Measurements from ENCODE around the gene ACBD6.

ACBD6 gene

DNA sequence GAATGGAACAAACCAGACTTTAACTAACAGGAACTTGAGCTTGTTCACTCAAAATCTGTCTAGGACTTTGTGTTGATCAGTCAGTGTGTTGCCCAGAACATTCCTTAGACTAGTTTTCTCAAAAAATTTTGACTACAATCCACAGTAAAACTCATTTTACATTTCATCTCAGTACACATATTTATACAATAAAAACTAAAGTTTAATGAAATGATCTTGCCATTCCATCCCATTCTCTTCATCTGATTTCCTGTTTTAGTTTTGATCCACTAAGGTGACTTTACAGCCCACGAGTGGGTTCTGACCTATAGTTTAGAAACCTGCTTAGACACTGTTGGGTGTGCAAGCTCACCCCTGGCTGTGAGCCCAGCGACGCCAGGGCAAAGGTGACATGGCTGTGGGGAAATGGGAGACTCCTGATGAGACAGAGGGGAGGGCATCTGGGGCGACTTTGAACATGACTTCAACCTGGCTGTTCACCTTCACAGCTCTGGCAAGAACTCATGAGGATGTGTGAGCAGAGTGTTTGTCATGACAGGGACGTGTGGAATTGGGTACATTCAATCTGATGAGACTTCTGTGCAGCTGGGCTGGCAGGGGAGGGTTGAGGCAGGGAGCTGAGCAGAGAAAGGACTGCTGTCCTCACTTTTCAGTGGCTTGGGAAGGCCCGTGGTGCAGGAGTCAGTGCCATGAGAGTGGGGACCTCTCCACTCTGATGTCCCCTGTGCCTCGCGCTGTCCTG lies 231.7 kb downstream of the ACBD6 start:
- no peaks in the 10 kb centered on the region for H3K9me3 ChIP-seq (ENCODE audit: insufficient read depth, low read depth, low read length)
- H3K9ac ChIP-seq (ENCODE audit: low read depth, low read length) = no peak overlapping the region
- no peak overlapping the region for H3K27ac ChIP-seq (ENCODE audit: low read length)
- H3K4me1 ChIP-seq (ENCODE audit: insufficient read depth, low read length) = peaks cover 33% of the 10 kb centered on the region
- no peaks in the 10 kb centered on the region for H3K27me3 ChIP-seq (ENCODE audit: insufficient read depth, low read length)
- no peak overlapping the region for H3K4me3 ChIP-seq (ENCODE audit: low read length)
- H3K36me3 ChIP-seq (ENCODE audit: insufficient read depth, low read depth, low read length) = peaks cover 20% of the 10 kb centered on the region

DNA sequence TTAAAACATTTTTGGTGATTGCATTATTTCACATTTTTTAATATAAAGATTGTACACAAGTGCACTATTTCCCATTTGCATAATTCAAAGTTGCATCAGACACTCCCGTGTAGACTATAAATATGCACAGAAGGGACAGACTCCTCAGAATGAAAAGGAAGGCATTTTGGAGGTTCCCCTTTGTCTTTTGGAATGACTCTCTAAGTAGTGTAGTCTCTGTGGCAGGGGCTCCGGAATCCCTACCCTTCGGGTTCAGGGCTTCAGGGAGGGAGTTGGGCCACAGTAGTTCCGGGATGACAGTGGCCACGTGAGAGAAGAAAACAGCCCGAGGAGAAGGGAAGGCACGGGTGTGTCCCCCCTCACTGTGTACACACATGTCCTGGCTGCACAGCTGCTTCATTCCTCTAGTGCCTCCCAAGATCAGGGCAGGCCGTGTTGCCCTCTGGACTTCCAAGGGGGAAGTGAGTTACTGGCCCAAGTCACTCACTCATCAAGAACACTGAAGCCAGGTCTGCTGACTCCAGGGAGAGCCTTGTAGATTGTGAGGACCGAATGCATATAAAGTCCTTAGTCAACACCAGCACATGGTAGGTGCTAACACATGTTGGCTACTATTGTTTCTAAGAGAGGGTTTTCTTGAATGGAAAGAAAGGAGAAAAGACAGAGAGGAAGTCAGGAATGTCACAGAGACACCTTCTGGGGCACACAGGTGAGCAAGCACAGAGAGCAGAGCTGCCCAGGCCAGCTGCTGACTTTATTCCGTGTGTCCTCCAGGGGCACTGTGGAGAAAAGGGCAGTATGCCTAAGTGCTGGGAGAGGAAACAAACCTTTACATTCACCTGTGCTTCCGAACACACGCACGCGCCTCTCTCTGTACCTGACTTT lies 232.5 kb downstream of the ACBD6 start:
- no peak overlapping the region for H3K4me3 ChIP-seq (ENCODE audit: low read length)
- H3K9me3 ChIP-seq (ENCODE audit: insufficient read depth, low read depth, low read length) = no peaks in the 10 kb centered on the region
- no peak overlapping the region for H3K27ac ChIP-seq (ENCODE audit: low read length)
- peaks cover 33% of the 10 kb centered on the region for H3K4me1 ChIP-seq (ENCODE audit: insufficient read depth, low read length)
- H3K27me3 ChIP-seq (ENCODE audit: insufficient read depth, low read length) = no peaks in the 10 kb centered on the region
- no peak overlapping the region for H3K9ac ChIP-seq (ENCODE audit: low read depth, low read length)
- peaks cover 12% of the 10 kb centered on the region; the same call in 1 of the 2 replicates for H3K36me3 ChIP-seq (ENCODE audit: insufficient read depth, low read depth, low read length)

DNA sequence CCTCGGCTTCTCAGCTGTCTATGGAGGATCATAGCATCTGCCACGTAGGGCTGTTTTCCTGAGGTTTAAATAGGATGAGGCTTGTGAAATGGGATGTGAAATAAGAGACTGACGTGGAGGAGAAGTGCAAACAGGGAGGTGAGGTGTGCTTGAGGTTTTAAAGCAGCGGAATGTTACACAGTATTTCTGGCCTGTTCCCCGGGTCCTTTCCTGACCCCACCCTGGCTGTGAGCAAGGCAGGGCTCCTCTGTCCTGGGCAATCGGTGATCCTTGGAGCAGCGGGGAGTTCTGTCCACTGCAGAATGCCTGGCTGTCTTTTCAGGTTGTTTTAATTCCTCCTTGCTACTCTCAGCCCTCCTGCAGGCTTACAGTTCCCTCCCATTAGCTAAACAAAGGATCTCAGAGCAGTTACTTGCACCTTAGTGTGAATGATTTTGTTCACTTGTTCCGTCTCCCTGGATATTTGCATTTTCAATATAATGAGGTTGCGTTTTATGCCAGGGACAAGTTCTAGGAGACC lies 233.8 kb downstream of the ACBD6 start:
- peaks cover under 1% of the 10 kb centered on the region; the same call in 1 of the 2 replicates for H3K36me3 ChIP-seq (ENCODE audit: insufficient read depth, low read depth, low read length)
- peak overlapping the region; percentile 13; the same call in 1 of the 2 replicates for H3K4me3 ChIP-seq (ENCODE audit: low read length)
- H3K9ac ChIP-seq (ENCODE audit: low read depth, low read length) = no peak overlapping the region
- no peaks in the 10 kb centered on the region for H3K27me3 ChIP-seq (ENCODE audit: insufficient read depth, low read length)
- H3K27ac ChIP-seq (ENCODE audit: low read length) = no peak overlapping the region
- H3K9me3 ChIP-seq (ENCODE audit: insufficient read depth, low read depth, low read length) = no peaks in the 10 kb centered on the region
- peaks cover 33% of the 10 kb centered on the region for H3K4me1 ChIP-seq (ENCODE audit: insufficient read depth, low read length)

DNA sequence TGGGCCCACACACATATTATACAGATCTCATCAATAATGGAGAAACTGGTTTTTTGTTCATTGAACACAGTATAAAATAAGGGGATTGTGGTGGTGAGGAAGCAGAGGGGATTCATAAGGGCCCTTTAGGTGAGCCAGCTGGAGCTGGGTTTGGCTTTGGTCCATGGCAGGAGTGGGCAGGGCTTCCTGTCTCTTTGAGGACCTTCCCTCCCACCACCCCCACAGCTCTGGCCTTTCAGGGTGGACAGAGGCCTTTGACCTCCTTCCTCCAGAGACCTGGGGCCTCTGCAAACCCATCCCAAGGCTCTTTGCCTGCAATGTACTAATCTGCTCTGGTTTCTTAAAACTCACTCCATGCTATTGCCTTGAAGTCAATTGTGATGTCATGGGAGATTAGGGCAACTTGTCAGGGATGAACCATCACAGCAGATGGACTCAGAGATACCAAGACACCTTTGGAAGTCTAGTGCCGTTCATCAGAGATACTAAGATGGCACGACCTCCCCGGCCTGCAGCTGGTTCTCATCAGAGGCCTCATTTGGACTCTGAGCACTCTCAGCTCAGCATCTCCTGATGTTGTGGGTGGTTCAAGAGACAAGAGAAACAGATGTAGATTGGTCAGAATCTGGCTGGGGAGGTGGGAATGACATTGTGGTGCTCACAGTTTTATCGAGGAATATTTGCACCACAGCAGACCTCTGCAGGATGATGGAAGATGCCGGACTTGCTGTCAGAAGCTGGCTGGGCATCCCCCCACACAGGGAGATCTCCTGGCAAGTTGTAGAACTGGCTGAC lies 234.4 kb downstream of the ACBD6 start:
- Histone ChIP-seq H3K9me3 (ENCODE audit: insufficient read depth, low read depth, low read length) (no peaks in the 10 kb centered on the region), H3K27ac (ENCODE audit: low read length) (no peak overlapping the region), H3K4me1 (ENCODE audit: insufficient read depth, low read length) (peaks cover 33% of the 10 kb centered on the region), H3K27me3 (ENCODE audit: insufficient read depth, low read length) (no peaks in the 10 kb centered on the region), H3K36me3 (ENCODE audit: insufficient read depth, low read depth, low read length) (no peaks in the 10 kb centered on the region), H3K4me3 (ENCODE audit: low read length) (peak overlapping the region; percentile 13; the same call in 1 of the 2 replicates), H3K9ac (ENCODE audit: low read depth, low read length) (no peak overlapping the region)

DNA sequence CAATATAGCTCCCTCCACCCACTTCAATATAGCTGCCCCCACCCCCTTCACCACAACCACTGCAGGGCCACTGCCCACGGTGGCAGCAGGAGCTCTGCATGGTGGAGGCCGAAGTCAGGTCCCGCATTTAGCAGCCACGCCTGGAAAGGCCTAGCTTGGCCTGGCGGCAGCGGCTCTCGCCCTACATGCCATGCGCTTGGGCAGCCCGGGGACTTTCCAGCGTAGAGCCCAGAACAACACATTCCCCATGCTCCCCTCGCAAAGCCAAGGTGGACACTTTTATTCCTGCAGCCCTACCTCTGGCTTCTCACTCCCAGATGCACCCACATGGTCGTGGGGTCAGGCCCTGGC lies 235.2 kb downstream of the ACBD6 start:
- no peaks in the 10 kb centered on the region for H3K36me3 ChIP-seq (ENCODE audit: insufficient read depth, low read depth, low read length)
- H3K27me3 ChIP-seq (ENCODE audit: insufficient read depth, low read length) = no peaks in the 10 kb centered on the region
- H3K27ac ChIP-seq (ENCODE audit: low read length) = no peak overlapping the region
- no peaks in the 10 kb centered on the region for H3K9me3 ChIP-seq (ENCODE audit: insufficient read depth, low read depth, low read length)
- H3K9ac ChIP-seq (ENCODE audit: low read depth, low read length) = no peak overlapping the region
- no peak overlapping the region for H3K4me3 ChIP-seq (ENCODE audit: low read length)
- H3K4me1 ChIP-seq (ENCODE audit: insufficient read depth, low read length) = peaks cover 33% of the 10 kb centered on the region

DNA sequence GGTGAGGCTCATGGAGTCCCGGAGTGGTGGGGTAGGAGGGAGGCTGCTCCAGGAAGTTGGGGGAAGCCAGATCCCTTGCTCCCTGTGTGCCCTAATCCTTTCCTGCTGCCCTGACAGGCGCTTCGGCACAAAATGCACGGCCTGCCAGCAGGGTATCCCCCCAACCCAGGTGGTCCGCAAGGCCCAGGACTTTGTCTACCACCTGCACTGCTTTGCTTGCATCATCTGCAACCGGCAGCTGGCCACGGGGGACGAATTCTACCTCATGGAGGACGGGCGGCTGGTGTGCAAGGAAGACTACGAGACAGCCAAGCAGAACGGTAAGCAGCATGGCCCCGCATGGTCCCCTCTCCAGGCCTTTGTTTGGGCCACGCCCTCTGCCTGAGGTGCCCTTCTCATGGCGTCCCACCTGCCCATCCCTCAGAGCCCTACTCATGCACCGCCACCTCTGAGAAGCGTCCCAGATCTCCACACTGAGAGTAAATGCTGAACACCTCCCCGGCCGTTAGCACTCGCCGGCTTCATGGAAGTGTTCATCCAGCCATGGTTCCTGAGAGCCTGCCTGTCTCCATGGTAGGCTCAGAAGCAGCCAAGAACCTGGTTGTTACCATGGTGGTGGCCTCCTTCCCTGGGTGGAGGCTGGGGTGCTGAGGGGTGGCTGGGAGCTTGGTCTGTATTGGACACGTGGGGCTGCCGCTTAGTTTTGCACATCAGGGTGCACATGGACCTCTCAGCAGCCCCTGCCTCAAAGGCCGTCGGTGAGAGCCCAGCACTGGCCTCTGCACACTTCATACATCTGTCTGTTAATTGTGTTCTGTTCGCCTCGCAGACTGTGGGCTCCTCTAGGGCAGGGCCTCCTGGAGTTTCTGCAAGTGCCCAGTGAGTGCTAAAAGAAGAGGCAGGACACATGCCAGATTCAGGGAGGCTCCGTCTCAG lies 235.8 kb downstream of the ACBD6 start:
- Histone ChIP-seq H3K27ac (ENCODE audit: low read length) (no peak overlapping the region), H3K36me3 (ENCODE audit: insufficient read depth, low read depth, low read length) (no peaks in the 10 kb centered on the region), H3K9me3 (ENCODE audit: insufficient read depth, low read depth, low read length) (no peaks in the 10 kb centered on the region), H3K27me3 (ENCODE audit: insufficient read depth, low read length) (peaks cover under 1% of the 10 kb centered on the region; the same call in 1 of the 2 replicates), H3K9ac (ENCODE audit: low read depth, low read length) (no peak overlapping the region), H3K4me3 (ENCODE audit: low read length) (no peak overlapping the region), H3K4me1 (ENCODE audit: insufficient read depth, low read length) (peaks cover 33% of the 10 kb centered on the region)

DNA sequence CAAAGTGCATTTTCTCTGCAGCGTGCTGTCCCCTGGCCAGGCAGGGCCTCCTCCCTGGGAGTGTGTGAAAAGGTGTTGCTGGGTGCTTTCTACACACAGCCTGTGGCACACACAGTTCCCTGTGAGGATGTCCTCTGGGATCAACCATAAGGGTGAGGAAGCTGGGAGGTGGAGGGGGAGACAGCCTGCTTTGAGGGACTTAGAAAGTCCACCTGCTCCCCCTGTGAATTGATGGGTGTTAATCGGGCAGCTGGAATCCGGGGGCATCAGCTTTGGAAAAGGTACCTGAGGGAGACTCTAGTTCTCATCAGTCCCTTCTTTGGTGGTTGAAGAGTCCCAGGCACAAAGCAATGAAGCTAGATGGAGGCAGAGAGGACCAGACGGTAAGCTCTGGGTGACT lies 236.5 kb downstream of the ACBD6 start:
- Histone ChIP-seq H3K4me3 (ENCODE audit: low read length) (no peak overlapping the region), H3K27ac (ENCODE audit: low read length) (no peak overlapping the region), H3K27me3 (ENCODE audit: insufficient read depth, low read length) (peaks cover 3% of the 10 kb centered on the region; the same call in 1 of the 2 replicates), H3K9me3 (ENCODE audit: insufficient read depth, low read depth, low read length) (no peaks in the 10 kb centered on the region), H3K36me3 (ENCODE audit: insufficient read depth, low read depth, low read length) (no peaks in the 10 kb centered on the region), H3K4me1 (ENCODE audit: insufficient read depth, low read length) (peaks cover 27% of the 10 kb centered on the region; the same call in 1 of the 2 replicates), H3K9ac (ENCODE audit: low read depth, low read length) (no peak overlapping the region)

DNA sequence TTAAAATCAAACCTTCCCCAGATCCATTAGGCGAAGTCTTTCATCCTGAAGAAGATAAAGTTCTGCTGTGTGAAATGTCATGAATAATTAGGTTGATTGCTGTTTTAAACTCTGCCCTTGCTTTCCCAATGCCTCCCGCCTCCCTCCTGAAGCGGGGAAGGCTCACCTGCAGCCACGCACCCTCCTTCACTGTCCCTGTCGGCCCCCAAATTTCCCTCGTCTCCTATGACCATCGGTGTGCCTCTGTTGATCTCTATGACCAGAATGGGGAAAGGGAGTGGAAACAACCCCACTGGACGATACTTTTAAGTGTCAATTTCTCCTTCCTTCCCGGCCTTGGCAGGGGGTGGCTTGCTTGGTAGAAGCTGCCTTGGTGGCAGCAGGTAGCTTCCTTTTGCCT lies 237.2 kb downstream of the ACBD6 start:
- H3K4me3 ChIP-seq (ENCODE audit: low read length) = no peak overlapping the region
- peaks cover 21% of the 10 kb centered on the region; the same call in 1 of the 2 replicates for H3K4me1 ChIP-seq (ENCODE audit: insufficient read depth, low read length)
- H3K36me3 ChIP-seq (ENCODE audit: insufficient read depth, low read depth, low read length) = no peaks in the 10 kb centered on the region
- no peaks in the 10 kb centered on the region for H3K9me3 ChIP-seq (ENCODE audit: insufficient read depth, low read depth, low read length)
- no peak overlapping the region for H3K27ac ChIP-seq (ENCODE audit: low read length)
- H3K27me3 ChIP-seq (ENCODE audit: insufficient read depth, low read length) = peaks cover 3% of the 10 kb centered on the region; the same call in 1 of the 2 replicates
- no peak overlapping the region for H3K9ac ChIP-seq (ENCODE audit: low read depth, low read length)

DNA sequence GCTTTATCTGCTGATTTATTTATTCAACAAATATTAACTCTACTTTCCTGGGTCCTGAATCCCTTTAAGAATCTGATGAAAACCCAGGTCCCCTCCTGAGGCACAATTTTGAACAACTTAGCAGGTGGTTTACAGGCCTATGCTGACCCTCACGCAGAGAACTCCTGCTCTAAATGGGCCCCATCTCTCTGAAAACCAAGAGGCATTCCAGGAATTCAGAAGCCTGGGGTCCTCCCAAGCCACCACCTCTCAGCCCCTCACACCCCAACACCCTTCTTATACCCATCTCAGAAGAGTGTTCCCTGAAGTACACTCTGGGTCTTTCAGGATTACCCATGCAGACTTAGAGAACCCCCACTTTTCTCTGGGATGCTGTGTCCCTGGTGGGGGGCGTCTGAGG lies 237.8 kb downstream of the ACBD6 start:
- Histone ChIP-seq H3K4me3 (ENCODE audit: low read length) (no peak overlapping the region), H3K4me1 (ENCODE audit: insufficient read depth, low read length) (peaks cover 16% of the 10 kb centered on the region; the same call in 1 of the 2 replicates), H3K36me3 (ENCODE audit: insufficient read depth, low read depth, low read length) (no peaks in the 10 kb centered on the region), H3K27me3 (ENCODE audit: insufficient read depth, low read length) (peaks cover 3% of the 10 kb centered on the region; the same call in 1 of the 2 replicates), H3K9me3 (ENCODE audit: insufficient read depth, low read depth, low read length) (no peaks in the 10 kb centered on the region), H3K27ac (ENCODE audit: low read length) (no peak overlapping the region), H3K9ac (ENCODE audit: low read depth, low read length) (no peak overlapping the region)

DNA sequence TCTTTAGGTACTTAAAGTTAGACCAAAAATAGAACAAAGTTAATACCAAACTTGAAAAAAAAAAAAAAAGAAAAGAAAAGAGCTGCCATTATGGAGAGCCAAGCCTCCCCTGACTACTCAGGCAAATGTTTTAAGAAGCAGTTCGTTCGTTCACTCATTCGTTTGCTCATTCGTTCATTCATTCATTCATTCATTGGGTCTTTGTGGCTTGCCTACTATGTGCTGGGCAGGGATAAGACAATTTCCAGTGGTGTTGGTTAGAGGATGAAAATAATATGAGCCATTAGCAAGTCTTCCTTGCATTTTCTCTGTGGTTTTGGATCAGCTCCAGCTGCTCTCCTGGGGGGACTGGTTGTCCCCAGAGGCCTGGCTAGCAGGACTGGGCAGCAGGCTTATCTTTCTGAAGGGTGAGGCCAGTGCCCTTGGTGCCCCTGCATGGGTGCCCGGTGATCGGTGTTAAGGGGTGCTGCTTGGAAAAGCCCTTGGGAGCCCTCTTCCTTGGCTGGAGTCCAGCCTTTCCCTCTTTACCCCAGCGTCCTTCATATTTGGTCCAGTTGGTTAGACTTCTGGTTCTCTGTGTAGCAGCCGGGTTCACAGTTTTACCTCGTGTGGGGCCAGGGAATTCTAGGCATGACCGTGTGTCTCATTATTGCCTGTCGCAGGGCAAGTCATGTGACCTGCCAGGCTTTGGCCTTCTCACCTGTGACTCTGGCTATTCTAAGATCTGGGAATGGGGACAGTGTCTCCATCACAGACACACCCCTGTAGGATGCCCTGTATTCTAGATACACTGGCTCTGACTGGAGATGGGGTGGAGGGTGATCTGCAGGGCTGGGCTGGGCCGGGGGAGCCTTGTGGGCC lies 239.5 kb downstream of the ACBD6 start:
- Histone ChIP-seq H3K36me3 (ENCODE audit: insufficient read depth, low read depth, low read length) (no peaks in the 10 kb centered on the region), H3K4me1 (ENCODE audit: insufficient read depth, low read length) (no peaks in the 10 kb centered on the region; the same call in 1 of the 2 replicates), H3K9me3 (ENCODE audit: insufficient read depth, low read depth, low read length) (no peaks in the 10 kb centered on the region), H3K27me3 (ENCODE audit: insufficient read depth, low read length) (peaks cover 3% of the 10 kb centered on the region; the same call in 1 of the 2 replicates), H3K9ac (ENCODE audit: low read depth, low read length) (no peak overlapping the region), H3K4me3 (ENCODE audit: low read length) (no peak overlapping the region), H3K27ac (ENCODE audit: low read length) (no peak overlapping the region)
